Gastroesophageal sphincter (tissue), 3 donors: ENCODE results near the gene LHFPL3.

Experiments used
- CTCF ChIP-seq, 4 experiments: fragments of 200-600 bp in 2 of 4; fragments of 450-650 bp in 2 of 4; sonication (generic) in 1 of 4; IDR thresholded peaks; one replicate each; pipeline ENCODE4 v1.5.1; 2017 to 2019; ENCODE audit warnings: antibody characterized with exemption in 4 of 4, mild to moderate bottlenecking in 2 of 4, moderate library complexity in 2 of 4
- EP300 ChIP-seq: sonication (generic); formaldehyde crosslinking; IDR thresholded peaks from one replicate; pipeline ENCODE4 v1.6.1; 2017; ENCODE audit warnings: antibody characterized with exemption, mild to moderate bottlenecking
- POLR2A ChIP-seq, 2 donors: fragments of 450-650 bp; IDR thresholded peaks; one replicate each; pipeline ENCODE4 v1.6.1; 2017; ENCODE audit warnings: antibody characterized with exemption in 2 of 2, mild to moderate bottlenecking in 2 of 2, moderate library complexity in 1 of 2
- POLR2AphosphoS5 ChIP-seq: sonication (generic); formaldehyde crosslinking; IDR thresholded peaks from one replicate; pipeline ENCODE4 v1.6.1; 2017; ENCODE audit warnings: antibody characterized with exemption

DNA sequence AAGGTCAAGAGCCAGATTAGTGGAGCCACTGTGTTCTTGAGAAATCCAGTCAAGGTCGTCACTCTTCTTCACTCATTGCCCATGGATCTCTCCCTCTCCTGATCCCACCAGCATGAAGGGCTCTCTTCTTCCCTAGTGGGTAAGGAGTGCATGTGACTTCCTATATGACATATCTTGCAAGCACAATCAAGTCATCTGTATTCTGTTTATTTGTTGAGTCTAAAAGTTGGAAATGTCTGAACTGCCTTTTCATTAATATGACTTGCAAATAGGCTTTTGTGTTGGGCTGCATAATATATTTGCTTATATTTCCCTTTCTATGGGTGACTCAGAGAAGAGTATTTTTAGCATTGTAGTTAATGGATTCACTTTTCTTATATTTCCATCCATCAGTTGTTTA is 371.9 kb downstream of the LHFPL3 start:
- TF ChIP-seq POLR2A (IDR thresholded peaks at IDR 0.05) (no peak), CTCF (IDR thresholded peaks at IDR 0.05) (no peak), EP300 (no peak), POLR2AphosphoS5 (no peak)
